GM06990 (cell line): ENCODE data around the gene VILL.
"Not testable (repeated sequence)": the region's sequence is repeated elsewhere in the genome, so short reads cannot be mapped to it uniquely, and the experiment has no call there.

Experiments used
- DNase-seq: peaks from one replicate; pipeline ENCODE4 v3.0.0-alpha.2; 2011; ENCODE audit not compliant: insufficient read length; ENCODE audit errors: extremely low read depth
- H3K27me3 ChIP-seq: replicated peaks from 2 replicates; pipeline ENCODE4 v1.6.0; 2011; ENCODE audit warnings: low read length; ENCODE audit not compliant: control insufficient read depth, insufficient read depth
- H3K36me3 ChIP-seq: 2 replicates; pipeline ENCODE4 v1.5.1; 2011; ENCODE audit warnings: low read length; ENCODE audit not compliant: control insufficient read depth, insufficient read depth
- H3K4me3 ChIP-seq: replicated peaks from 2 replicates; pipeline ENCODE4 v1.5.1; 2011; ENCODE audit warnings: low read depth, mild to moderate bottlenecking, control low read depth, low read length
- TF ChIP-seq, protein P1 (sequence below): IDR thresholded peaks from 2 replicates; pipeline ENCODE4 v1.5.1; 2011; ENCODE audit warnings: low read length, control low read depth, mild to moderate bottlenecking, inconsistent platforms; ENCODE audit not compliant: insufficient read depth, poor library complexity, severe bottlenecking

Gene VILL

DNA sequence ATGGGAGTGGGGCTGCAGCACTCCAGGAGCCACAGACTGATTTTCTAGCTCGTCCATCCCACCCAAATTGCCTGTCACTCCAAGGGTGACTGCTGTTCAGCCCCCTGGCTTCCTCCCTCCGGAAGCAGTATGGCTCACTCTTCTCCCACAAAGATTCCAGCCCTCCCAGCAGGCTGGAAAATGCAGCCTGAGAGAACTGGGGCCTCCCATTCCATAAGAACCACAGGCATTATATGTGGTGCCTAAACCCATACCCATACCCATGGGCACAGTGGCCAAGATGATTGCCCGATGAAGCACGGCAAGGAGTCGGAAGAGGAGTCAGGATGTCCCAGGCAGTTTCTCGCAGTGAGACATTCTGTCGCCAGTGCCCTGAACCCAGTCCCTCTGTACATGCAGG lies 6.0 kb upstream of the VILL start:
- DNase-seq, result no peak
- Histone ChIP-seq H3K36me3 (no peaks in the 10 kb centered on the region), H3K4me3 (no peak overlapping the region), H3K27me3 (peaks cover 2% of the 10 kb centered on the region; the same call in 1 of the 2 replicates)
- TF ChIP-seq, protein P1, sequence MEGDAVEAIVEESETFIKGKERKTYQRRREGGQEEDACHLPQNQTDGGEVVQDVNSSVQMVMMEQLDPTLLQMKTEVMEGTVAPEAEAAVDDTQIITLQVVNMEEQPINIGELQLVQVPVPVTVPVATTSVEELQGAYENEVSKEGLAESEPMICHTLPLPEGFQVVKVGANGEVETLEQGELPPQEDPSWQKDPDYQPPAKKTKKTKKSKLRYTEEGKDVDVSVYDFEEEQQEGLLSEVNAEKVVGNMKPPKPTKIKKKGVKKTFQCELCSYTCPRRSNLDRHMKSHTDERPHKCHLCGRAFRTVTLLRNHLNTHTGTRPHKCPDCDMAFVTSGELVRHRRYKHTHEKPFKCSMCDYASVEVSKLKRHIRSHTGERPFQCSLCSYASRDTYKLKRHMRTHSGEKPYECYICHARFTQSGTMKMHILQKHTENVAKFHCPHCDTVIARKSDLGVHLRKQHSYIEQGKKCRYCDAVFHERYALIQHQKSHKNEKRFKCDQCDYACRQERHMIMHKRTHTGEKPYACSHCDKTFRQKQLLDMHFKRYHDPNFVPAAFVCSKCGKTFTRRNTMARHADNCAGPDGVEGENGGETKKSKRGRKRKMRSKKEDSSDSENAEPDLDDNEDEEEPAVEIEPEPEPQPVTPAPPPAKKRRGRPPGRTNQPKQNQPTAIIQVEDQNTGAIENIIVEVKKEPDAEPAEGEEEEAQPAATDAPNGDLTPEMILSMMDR, result no peak

DNA sequence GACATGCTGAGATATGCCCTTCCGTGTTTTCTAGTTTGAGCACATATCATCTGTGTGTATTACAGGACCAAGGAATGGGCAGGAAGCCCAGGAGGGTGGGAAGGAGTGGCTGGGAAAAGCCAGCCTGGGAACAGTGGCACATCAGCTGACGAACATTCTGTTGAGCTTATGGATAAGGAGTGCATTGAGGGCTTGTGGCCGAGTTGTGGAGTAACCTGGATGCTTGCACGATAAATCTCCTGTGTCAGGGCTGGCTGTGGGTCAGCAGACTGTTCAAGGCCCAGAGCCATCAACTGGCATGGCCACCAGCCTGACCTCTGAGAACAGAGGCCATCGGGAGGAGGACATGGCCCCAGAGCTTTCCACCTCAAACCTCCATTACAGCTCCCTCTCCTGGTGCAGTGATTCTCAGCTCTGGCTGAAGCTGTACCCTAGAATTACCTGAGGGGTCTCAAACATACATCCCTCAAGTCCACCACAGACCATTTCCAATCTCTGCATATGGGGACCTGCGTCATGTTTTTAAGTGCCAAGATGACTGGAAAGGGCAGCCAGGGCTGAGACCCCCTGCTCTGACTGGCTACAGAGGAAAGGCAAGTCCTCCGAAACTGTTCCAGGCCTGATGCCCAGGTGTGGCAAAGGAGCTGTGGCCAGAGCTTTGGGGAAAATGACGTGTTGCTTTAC lies 4.8 kb upstream of the VILL start:
- no peak for DNase-seq
- Histone ChIP-seq H3K4me3 (no peak overlapping the region), H3K27me3 (no peaks in the 10 kb centered on the region; the same call in 1 of the 2 replicates), H3K36me3 (no peaks in the 10 kb centered on the region)
- TF ChIP-seq, protein P1, result no peak

DNA sequence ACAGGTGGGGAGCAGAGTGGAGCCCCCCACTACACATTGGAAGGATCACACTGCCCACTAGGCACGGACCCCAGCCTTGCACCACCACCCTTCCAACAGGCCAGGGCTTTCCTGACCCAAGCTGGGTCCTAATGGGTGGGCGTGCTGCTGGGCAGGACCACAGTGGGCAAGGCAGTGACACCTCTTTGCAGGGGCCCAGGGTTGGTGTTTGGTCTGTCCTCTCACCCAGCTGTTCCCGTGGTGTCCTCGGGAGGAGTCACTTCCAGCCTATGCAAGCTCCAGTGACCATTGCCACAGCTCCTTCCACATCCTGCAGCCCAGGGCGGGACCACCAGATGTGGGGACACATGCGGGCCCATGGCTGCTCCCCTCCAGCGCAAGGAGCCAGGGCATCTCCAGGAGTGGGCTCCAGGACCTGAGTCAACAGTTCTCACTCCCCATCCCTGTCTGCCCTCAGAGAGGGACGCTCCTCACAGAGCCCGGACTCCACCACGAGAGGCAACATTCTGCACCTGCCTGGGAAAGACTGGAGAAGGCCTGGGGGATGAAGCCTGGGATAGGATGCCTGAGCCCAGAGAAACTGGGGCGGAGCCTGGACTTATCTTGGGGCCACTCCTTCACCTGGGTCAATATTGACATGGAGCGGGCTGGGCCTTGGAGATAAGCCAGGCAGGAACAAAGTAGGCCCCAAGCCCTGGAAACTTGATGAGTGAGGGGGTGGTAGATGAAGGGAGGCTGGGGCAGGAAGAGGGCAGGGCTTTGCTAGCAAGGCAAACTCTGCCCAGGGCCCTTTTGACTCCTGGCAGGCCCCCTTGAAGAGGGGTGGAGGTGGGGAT lies 3.9 kb upstream of the VILL start:
- no peak for DNase-seq
- TF ChIP-seq, protein P1, result no peak
- no peaks in the 10 kb centered on the region for H3K36me3 ChIP-seq
- H3K27me3 ChIP-seq, result no peaks in the 10 kb centered on the region; the same call in 1 of the 2 replicates
- H3K4me3 ChIP-seq, result no peak overlapping the region

- Histone ChIP-seq H3K4me3 (no peak overlapping the region), H3K27me3 (no peaks in the 10 kb centered on the region), H3K36me3 (no peaks in the 10 kb centered on the region)
- DNase-seq, result no peak
- TF ChIP-seq, protein P1, result no peak
These were observed 3.3 kb upstream of the VILL start for GRCh38 chr3:37987315-37987697.

DNA sequence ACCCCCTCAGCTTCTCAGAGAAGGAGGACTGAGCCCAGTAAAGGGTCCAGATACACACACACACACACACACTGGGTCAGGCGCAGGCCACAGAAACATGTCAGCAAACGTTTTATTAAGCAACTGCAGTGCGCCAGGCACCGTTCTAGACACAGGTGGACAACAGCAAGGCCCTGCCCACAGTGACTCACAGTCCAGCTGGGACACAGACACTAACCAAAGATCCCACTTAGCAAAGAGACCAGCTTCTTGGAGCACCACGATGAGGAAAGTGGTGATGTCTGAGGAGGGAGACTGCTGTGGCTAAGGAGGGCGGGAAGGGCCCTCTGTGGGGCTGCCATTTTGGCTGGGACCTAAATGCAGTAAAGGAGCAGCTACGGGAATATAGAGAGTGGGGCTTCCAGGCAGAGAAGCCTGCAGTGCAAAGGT lies 2.8 kb upstream of the VILL start:
- DNase-seq, result no peak
- no peaks in the 10 kb centered on the region for H3K36me3 ChIP-seq
- no peaks in the 10 kb centered on the region for H3K27me3 ChIP-seq
- H3K4me3 ChIP-seq, result no peak overlapping the region
- TF ChIP-seq, protein P1, result no peak

DNA sequence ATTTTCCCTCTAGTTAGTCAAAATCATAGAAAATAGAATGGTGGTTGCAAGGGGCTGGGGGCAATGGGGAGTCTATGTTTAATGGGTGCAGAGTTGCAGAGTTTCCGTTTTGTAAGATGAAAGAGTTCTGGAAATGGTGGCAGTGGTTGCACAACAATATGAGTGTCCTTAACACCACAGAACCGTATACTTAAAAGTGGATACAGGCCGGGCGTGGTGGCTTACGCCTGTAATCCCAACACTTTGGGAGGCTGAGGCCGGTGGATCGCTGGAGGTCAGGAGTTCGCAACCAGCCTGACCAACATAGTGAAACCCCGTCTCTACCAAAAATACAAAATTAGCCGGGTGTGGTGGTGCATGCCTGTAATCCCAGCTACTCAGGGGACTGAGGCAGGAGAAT lies 2.2 kb upstream of the VILL start:
- H3K4me3 ChIP-seq, H3K36me3 ChIP-seq, H3K27me3 ChIP-seq, DNase-seq: not testable (repeated sequence)
